Breast epithelium (tissue), 4 donors: ENCODE measurements around the gene GTPBP3. TPM values are rescaled to one million over a fixed set of nuclear protein-coding genes. Genes with fewer than 3 reads are reported as not detected.

Source experiments
- DNase-seq, 2 donors: peaks; one replicate each; pipeline ENCODE4 v3.0.0-alpha.2; 2019; ENCODE audit warnings: low spot score in 2 of 2
- H3K27ac ChIP-seq, 2 donors: fragments of 200-600 bp; sonication (generic) in 1 of 2; one replicate each; pipeline ENCODE4 v1.5.1; 2016 to 2019; ENCODE audit warnings: mild to moderate bottlenecking in 1 of 2
- H3K27me3 ChIP-seq, 2 donors: fragments of 200-600 bp; sonication (generic) in 1 of 2; one replicate each; pipeline versions ENCODE4 v1.5.1 to v1.6.0; 2017 to 2019; ENCODE audit warnings: control low read depth in 1 of 2, mild to moderate bottlenecking in 1 of 2
- H3K36me3 ChIP-seq: fragments of 200-600 bp; one replicate; pipeline ENCODE4 v1.5.1; 2019
- H3K4me1 ChIP-seq, 2 donors: fragments of 200-600 bp; sonication (generic); one replicate each; pipeline ENCODE4 v1.5.1; 2016 to 2019; ENCODE audit warnings: control low read depth in 1 of 2
- H3K4me3 ChIP-seq, 3 donors: fragments of 200-600 bp; sonication (generic); 1 replicate in 2 of 3; 2 replicates in 1 of 3; pipeline ENCODE4 v1.5.1; 2016 to 2019; ENCODE audit warnings: mild to moderate bottlenecking in 3 of 3, moderate library complexity in 2 of 3
- H3K9me3 ChIP-seq, 2 donors: fragments of 200-600 bp; sonication (generic) in 1 of 2; one replicate each; pipeline ENCODE4 v1.5.1; 2016 to 2019; ENCODE audit warnings: control low read depth in 1 of 2
- POLR2A ChIP-seq: fragments of 450-650 bp; IDR thresholded peaks from one replicate; pipeline ENCODE4 v1.6.1; 2016; ENCODE audit warnings: antibody characterized with exemption, mild to moderate bottlenecking, moderate library complexity
- POLR2AphosphoS5 ChIP-seq, 3 donors: sonication (generic); formaldehyde crosslinking; IDR thresholded peaks; one replicate each; pipeline ENCODE4 v1.6.1; 2017; ENCODE audit warnings: antibody characterized with exemption in 3 of 3
- intact Hi-C: fragments of 100-400 bp; cut with DNase I; formaldehyde crosslinking; loops from one replicate; pipeline ENCODE4 v1.15.1; 2023; ENCODE audit warnings: low total_unique reads
- total RNA-seq, 3 donors: library from RNA; depleted of rRNA; stranded (reverse); fragments of >200 nt; gene quantifications; one replicate each; pipeline ENCODE4 v1.1.0, GENCODE V29; 2016
- TF ChIP-seq, protein P1 (sequence below), 3 donors: fragments of 450-650 bp; IDR thresholded peaks; one replicate each; pipeline ENCODE4 v1.5.1; 2016 to 2017; ENCODE audit warnings: antibody characterized with exemption in 3 of 3, mild to moderate bottlenecking in 3 of 3, moderate library complexity in 3 of 3

GTPBP3 gene, protein sequence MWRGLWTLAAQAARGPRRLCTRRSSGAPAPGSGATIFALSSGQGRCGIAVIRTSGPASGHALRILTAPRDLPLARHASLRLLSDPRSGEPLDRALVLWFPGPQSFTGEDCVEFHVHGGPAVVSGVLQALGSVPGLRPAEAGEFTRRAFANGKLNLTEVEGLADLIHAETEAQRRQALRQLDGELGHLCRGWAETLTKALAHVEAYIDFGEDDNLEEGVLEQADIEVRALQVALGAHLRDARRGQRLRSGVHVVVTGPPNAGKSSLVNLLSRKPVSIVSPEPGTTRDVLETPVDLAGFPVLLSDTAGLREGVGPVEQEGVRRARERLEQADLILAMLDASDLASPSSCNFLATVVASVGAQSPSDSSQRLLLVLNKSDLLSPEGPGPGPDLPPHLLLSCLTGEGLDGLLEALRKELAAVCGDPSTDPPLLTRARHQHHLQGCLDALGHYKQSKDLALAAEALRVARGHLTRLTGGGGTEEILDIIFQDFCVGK
- total RNA-seq = 10 to 100 TPM; 15.5 to 22.6 (median 17.7) TPM

DNA sequence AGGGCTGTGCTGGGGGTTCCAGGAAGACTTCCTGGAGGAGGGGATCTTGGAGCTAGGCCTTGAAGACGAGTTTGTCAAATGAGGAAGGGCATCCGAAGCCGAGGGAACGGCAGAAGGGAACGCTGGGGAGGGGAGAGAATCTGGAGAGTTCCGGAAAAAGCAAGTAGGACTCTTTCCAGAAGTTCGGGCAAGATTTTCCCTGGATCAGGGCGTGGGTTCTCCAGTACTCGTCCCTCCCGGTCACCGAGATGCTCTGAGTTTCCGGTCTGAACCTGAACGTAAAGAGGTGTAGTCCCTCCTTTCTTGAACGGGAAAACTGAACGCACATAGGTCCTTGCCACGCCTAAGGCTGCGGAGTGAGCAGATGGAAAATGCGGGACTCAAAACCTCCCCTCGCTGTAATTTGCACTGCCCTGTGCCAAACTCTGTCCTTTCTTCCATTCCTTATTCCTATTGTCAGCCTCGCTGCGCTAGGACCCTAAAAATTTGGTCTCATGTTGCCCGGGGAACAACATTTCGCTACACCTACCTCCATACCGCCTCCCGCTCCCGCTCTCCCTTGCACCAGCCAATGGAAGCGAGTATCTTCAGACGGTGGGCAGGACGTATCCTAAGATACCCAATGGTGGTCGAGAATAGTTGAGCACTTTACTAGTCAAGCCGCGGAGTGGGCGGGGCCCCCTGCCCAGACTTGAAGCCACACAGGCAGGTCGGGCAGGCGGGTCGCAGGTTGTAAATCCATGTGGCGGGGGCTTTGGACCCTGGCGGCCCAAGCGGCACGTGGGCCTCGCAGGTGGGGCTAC is at the start of gene GTPBP3:
GTPBP3 (plus strand) TSS at position 682 of the 803 bp plus-strand sequence; CDS start at position 741, 59 bp downstream.
- no peaks in the 10 kb centered on the region for H3K27me3 ChIP-seq
- no peak for TF ChIP-seq POLR2A
- TF ChIP-seq, protein P1, sequence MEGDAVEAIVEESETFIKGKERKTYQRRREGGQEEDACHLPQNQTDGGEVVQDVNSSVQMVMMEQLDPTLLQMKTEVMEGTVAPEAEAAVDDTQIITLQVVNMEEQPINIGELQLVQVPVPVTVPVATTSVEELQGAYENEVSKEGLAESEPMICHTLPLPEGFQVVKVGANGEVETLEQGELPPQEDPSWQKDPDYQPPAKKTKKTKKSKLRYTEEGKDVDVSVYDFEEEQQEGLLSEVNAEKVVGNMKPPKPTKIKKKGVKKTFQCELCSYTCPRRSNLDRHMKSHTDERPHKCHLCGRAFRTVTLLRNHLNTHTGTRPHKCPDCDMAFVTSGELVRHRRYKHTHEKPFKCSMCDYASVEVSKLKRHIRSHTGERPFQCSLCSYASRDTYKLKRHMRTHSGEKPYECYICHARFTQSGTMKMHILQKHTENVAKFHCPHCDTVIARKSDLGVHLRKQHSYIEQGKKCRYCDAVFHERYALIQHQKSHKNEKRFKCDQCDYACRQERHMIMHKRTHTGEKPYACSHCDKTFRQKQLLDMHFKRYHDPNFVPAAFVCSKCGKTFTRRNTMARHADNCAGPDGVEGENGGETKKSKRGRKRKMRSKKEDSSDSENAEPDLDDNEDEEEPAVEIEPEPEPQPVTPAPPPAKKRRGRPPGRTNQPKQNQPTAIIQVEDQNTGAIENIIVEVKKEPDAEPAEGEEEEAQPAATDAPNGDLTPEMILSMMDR (IDR thresholded peaks at IDR 0.05) = no peak
- peak; percentile 60 to 82 (median 68) for TF ChIP-seq POLR2AphosphoS5 (IDR thresholded peaks at IDR 0.05)
- peak within 1 kb of the TSS; percentile 93 to 97 for H3K27ac ChIP-seq
- intact Hi-C loops = no loop called here
- H3K9me3 ChIP-seq = no peaks in the 10 kb centered on the region
- H3K4me1 ChIP-seq = peaks cover 5 to 13% of the 10 kb centered on the region in 2 donors
- peak; percentile 97 to 99 for DNase-seq
- H3K36me3 ChIP-seq = no peaks in the 10 kb centered on the region
- H3K4me3 ChIP-seq = peak within 1 kb of the TSS; percentile 70 to 87 (median 86)

DNA sequence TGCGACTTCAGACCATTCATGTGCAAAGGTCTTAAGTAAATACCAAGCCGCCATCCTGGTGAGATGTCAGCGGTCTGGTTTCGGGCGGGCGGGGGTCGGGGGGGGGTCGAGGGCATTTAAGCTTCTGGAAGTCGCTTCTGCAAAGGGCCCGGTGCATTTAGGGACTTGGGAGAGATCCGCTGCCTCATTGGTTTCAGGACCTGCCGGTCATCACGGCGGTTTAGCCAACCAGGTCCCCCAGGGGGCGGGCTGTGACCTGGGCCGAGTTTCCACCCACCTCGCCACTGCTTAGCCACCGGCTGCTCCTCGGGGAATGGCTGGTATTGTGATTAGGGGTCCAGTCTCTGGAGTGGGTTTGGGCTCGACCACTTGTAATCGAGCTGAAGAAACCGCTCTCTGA is 47.9 kb upstream of the GTPBP3 start:
- no peak overlapping the region for H3K27ac ChIP-seq
- TF ChIP-seq, protein P1 (IDR thresholded peaks at IDR 0.05) = no peak
- no peak for TF ChIP-seq POLR2AphosphoS5 (IDR thresholded peaks at IDR 0.05)
- TF ChIP-seq POLR2A = no peak
- no peak for DNase-seq
- H3K4me3 ChIP-seq = no peak overlapping the region
- intact Hi-C loops = loop anchor here (10.0 kb wide), 1 partner anchor 225 kb away; no protein-coding TSS in a partner anchor
- H3K27me3 ChIP-seq = no peaks in the 10 kb centered on the region
- no peaks in the 10 kb centered on the region for H3K36me3 ChIP-seq
- H3K9me3 ChIP-seq = no peaks in the 10 kb centered on the region
- no peaks in the 10 kb centered on the region for H3K4me1 ChIP-seq

DNA sequence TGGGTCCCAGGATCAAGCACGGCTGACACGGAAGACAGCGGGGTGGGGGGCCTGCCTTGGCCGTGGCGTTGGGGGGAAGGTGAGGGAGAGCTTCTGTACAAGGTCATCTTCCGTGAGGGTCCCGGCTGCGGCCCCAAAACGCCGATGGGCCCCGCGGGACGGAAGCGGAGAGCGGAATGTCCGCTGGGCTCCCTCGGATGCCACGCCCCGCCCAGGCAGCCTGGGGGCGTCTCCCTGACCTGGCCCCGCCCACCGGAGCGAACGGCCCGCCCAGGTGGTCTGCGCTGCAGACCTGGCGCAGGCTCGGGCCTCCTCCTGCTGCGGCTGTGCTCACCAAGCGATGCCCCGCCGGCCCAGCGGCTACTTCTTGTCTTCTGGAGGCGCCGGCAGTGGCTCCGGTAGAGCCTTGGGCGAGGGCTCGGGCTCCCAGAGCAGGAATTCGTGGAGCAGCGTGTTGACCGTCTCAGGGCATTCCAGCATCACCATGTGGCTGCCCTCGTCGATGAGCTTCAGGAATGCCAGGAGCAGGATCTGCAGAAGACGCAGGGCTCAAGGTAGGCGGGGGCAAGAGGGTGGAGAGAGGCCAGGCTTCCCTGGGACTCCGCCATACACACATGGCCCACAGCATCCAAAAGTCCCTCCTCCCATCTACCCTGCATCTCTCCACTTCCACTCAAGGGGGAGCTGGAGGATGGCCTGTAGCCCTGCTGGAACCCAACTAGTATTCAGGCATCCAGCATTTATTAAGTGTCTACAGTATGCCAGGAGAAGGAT is 44.9 kb upstream of the GTPBP3 start:
- H3K4me1 ChIP-seq = no peaks in the 10 kb centered on the region
- peak overlapping the region; percentile 41 to 74 (median 51) for H3K4me3 ChIP-seq
- peak in 1 of 2 donors; percentile 79 for DNase-seq
- H3K36me3 ChIP-seq = no peaks in the 10 kb centered on the region
- H3K27ac ChIP-seq = peak overlapping the region; percentile 79 to 90
- intact Hi-C loops = no loop called here
- no peaks in the 10 kb centered on the region for H3K9me3 ChIP-seq
- no peaks in the 10 kb centered on the region for H3K27me3 ChIP-seq
- TF ChIP-seq POLR2A = no peak
- TF ChIP-seq, protein P1 (IDR thresholded peaks at IDR 0.05) = peak; percentile 45 to 69 (median 66)
- peak in 1 of 3 donors; percentile 31 for TF ChIP-seq POLR2AphosphoS5 (IDR thresholded peaks at IDR 0.05)

DNA sequence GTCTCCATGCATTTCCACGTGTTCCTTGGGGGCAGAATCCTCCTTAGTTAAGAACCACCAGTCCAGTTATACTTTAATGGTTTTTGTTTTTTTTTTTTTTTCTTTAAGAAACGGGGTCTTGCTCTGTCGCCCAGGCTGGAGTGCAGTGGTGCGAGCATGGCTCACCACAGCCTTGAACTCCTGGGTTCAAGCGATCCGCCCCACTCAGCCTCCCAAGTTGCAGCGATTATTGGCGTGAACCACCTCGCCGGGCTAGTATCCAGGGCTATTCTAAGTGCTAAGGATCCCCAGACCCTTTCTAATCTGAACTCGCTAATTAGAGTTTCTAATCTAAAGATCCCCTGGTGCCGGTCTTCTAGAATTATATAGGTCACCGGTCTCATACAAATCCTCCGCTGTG is 43.7 kb upstream of the GTPBP3 start:
- Histone ChIP-seq H3K9me3 (peaks cover 0 to 5% of the 10 kb centered on the region in 2 donors), H3K4me1 (no peaks in the 10 kb centered on the region), H3K27me3 (no peaks in the 10 kb centered on the region), H3K4me3 (no peak overlapping the region), H3K36me3 (no peaks in the 10 kb centered on the region), H3K27ac (peak overlapping the region in 1 of 2 donors; percentile 25)
- TF ChIP-seq POLR2A = no peak
- TF ChIP-seq, protein P1 (IDR thresholded peaks at IDR 0.05) = no peak
- TF ChIP-seq POLR2AphosphoS5 (IDR thresholded peaks at IDR 0.05) = no peak
- intact Hi-C loops = no loop called here
- DNase-seq = no peak
